Fibroblast of mammary gland (primary cell): Measurements from ENCODE around the gene CRHR1.

Source experiments
- DNase-seq: peaks from one replicate; pipeline ENCODE4 v3.0.0-alpha.2; 2010; ENCODE audit warnings: low read depth
- H3K4me3 ChIP-seq: 2 replicates; pipeline ENCODE4 v1.5.1; 2011; ENCODE audit warnings: low read depth, mild to moderate bottlenecking, low read length, moderate library complexity; ENCODE audit not compliant: control insufficient read depth
- CTCF ChIP-seq: conservative IDR thresholded peaks from 2 replicates; pipeline ENCODE4 v1.5.1; 2011; ENCODE audit warnings: low read depth, low read length, inconsistent platforms; ENCODE audit not compliant: control insufficient read depth, insufficient read depth

Gene CRHR1

GRCh38 chr17:45759761-45760160 lies 24.4 kb upstream of the CRHR1 start:
- H3K4me3 ChIP-seq, result no peak overlapping the region
- no peak for TF ChIP-seq CTCF
- no peak for DNase-seq

- TF ChIP-seq CTCF, result no peak
- no peak for DNase-seq
Measured at GRCh38 chr17:45761957-45762565, 22.1 kb upstream of the CRHR1 start.

GRCh38 chr17:45763182-45763581 lies 20.9 kb upstream of the CRHR1 start:
- no peak for DNase-seq
- no peak overlapping the region for H3K4me3 ChIP-seq
- no peak for TF ChIP-seq CTCF

More at GRCh38 chr17:45761957-45762565, 22.1 kb upstream of the CRHR1 start:
- H3K4me3 ChIP-seq, result no peak overlapping the region

- no peak overlapping the region for H3K4me3 ChIP-seq
- no peak for DNase-seq
- no peak for TF ChIP-seq CTCF
Measured at GRCh38 chr17:45764479-45764878, 19.6 kb upstream of the CRHR1 start.

GRCh38 chr17:45768000-45768399 lies 16.1 kb upstream of the CRHR1 start:
- TF ChIP-seq CTCF, result no peak

GRCh38 chr17:45770632-45771270 lies 13.4 kb upstream of the CRHR1 start:
- H3K4me3 ChIP-seq, result no peak overlapping the region
- no peak for TF ChIP-seq CTCF
- no peak for DNase-seq

More at GRCh38 chr17:45768000-45768399, 16.1 kb upstream of the CRHR1 start:
- DNase-seq, result no peak
- H3K4me3 ChIP-seq, result no peak overlapping the region
